ENCODE results near the gene DUOX1.
A peak's percentile ranks its signal among the peaks of the same experiment; 100 is the strongest.
"Not testable (repeated sequence)": the region's sequence is repeated elsewhere in the genome, so short reads cannot be mapped to it uniquely, and the experiment has no call there.

Gene DUOX1

DNA sequence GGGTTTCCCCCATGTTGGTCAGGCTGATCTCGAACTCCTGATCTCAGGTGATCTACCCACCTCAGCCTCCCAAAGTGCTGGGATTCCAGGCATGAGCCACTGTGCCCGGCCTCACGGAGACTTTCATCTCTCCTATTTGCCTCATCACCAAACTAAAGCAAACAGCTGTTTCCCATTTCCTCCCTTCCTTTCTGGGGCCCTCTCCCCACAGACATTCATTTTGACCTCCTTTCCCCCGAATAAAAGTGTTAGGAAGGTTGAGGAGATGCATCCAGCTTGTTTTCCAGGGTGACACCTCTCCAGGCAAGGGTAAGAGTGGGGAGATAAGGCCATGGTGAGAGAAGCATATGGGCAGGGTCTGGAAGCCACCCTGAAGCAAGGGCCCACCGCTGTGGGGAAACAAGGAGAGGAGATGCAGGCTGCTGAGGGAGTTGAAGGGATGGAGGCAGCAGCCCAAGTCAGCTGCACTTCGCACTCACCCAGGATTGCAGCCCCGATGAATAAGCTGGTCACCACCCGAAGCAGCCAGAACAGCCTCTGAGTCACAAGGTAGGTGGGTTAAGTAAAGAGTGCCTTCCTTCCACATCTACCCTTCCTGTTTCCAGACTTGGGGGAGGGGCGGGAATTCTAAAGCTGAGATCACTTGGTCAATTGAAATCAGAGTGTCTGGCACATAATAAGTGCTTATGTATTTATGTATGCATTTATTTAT is 7.9 kb upstream of the DUOX1 start:
- no peak for DNase-seq

DNA sequence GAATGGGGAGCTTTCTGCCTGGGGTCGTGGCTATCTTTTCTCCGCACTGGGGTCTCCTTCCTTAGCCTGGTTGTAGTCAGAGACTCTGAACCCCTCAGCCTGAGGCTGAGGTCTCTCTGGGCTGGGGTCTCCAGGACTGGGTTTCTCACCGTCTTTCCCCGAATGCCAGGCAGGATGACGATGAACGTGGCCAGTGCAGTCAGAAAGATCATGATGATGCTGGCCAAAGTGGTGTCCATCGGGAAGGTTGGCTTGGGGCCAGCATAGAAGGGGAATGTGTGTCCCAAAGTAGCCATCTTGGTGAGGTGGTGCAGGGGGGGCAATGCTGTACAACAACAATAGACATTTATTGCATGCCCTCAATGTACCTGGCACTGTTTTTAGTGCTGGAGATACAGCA is 7.1 kb upstream of the DUOX1 start:
- DNase-seq, result no peak

DNA sequence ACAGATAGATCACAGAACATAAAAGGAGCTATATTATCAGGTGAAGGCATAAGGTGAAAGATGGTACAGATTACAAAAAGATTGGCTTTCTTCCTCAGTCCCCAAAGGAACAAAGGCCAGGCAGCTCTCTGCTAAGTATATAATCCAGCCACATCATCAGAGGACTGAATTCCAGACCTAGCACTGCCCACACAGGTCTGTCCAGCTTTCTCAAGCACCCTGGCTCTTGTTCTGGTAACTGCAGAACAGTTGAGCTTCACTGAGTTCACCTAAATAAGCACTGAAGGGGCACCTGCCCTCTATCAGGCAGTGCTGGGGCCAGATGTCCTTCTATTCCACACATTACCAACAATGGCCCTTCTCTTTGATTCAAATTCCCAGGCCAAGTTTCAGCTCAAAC is 6.4 kb upstream of the DUOX1 start:
- no peak for DNase-seq

DNA sequence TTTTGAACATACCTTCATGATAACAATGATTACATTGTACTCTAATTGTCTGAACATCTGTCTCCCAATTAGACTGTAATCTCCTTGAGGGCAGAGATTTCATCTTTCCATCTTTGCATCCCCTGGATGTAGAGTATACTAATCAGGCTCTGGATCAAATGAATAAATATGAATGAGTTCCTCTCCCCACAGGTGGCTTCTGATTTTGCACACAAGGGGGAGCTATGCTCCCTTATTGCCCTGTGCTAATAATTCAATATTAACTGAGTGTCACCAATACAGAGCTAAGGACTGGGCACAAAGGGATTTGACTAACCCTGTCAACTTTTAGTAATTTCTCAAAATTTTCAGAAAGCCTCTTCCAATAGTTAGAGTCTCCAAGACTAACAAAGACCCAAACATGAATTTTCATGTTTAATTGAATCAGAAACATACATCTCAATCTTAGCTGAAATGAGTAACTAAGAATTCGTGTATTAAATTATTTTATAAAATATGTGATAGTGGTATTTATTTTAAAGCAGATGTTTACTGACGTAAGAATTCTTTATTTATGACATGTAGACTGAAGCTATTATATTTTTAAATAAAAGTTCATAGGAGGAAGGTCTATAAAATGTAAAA is 3.1 kb upstream of the DUOX1 start:
- peak; percentile 46 for DNase-seq

DNA sequence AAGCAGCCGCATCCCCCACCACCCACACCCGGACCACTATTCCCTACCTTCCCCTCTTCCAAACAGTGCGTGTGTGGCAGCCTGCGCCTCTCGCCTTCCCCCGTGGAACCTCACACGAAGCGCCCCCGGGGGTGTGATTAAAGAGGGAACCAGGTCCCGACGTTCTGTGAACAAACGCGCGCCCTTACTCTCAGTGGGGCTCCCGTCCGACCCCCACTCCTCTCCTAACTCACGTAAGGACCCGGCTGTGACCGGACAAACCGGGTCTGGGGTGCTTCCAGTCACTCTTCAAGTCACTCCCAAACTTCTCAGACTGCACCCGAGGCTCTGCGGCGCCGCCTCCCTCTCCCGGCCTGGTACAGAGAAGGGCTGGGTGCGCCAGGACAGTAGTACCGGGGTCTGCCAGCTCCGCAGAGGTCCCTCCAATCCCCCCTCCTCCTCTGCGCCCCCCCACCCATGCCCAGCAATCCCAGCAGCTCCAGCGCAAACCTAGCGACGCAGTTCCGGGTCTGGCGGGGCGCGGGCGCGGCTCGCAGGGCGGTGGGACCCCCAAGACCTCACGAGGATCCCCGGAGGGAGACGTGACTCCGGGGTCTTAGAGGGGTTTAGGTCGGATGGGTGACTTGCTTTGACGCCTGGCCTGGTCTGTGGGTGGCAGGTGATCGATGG is 689 bp upstream of the DUOX1 start:
- DNase-seq, result no peak

DNA sequence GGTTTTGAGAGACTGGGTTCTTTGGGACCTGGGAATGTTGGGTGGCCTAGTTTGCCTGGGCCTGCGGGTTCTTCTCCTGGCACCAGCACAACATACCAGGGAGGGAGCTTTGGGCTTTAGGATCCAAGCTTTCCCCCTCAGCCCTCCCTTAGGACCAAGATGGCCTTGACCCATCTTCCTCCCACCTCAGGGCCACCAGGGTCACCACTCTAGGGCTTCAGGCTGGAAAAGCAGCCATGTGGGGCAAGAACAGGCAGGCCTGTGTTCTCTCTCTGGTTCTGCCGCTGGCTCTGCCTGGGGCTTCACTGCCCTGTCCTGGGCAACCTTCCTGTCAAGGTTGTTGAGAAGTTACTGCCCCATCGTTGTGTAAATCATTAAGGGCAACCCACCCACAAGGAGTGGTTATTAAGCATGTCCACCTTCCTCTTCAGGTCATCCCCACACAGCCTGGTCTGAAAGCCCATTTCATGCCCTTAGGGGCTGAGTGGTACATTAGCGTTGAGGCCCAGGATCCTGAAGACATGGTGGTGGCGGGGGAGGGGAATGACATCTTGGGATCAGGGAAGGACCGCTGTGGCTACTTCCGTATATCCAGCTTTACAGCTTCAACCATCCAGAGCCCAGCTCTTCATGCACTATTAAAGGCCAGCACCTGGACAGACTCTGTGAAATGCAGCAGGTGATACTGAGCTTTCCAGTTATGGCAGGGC is 652 bp downstream of the DUOX1 start:
- DNase-seq, result no peak

DNA sequence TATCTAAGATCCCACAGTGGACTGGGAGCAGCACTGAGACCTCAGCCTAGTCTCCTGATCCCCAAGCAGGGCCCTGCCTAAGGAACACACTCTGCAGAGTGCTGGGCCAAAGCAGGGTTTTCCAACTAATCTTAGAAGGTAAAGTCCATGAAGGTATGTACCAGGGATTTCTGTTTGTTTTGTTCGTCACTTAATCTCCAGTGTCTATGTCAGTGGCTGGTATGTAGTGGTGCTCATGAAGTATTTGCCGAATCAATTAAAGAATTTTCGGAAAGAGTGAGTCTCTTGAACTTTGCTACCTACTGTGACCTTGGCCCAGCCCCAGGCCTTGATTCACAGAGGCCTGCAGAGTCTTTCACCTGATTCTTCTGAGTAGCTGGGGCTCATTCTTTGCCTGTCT is 1.7 kb downstream of the DUOX1 start:
- no peak for DNase-seq

DNA sequence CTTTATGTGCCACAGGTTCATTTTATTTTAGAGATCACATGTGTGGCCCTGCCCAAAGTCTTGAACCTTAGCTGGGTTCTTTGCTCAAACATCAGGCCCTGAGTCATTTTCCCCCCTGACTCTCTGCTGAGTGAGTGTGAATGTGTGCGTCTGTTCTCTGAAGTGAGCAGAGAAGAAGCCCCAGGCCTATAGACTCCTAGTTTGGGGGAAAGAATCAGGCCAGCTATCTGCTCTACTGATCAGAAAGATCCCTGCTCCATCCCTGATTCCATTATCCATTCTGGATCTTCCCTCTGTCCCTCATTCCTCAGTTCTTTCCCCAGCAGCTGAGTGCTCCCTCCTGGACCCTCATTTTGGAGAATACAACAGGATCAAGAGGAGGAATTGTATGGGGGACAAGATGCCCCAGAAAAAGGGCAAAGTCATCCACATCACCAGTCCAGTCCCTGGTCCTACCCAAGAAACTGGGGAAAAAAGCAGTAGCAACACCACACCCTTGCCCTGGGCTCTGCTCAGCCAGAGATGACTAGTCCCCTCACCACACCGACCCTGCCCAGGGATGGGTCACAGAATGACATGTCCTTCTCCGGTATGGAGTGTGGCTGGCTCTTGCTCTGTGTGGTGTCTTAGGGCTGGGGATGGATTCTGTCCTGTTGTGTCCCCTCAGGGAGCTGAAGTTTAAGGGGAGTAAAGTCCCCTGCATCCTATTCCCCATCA is 3.2 kb downstream of the DUOX1 start:
- DNase-seq, result no peak

DNA sequence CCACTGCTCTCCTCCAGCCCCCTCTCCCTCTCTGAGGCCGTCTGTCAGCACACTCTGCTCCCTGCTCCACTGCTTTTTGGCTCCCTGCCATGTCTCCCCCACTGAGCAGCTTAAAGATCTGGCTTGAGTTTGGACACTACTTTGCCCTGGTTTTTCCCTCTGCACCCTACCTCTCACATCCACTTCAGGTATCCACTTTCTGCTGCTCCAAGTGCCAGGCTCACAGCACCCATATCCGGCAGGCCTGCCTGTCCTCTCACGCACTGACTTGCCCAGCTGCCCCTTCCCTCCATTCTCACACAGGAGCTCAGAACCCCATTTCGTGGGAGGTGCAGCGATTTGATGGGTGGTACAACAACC is 3.7 kb downstream of the DUOX1 start:
- DNase-seq, result no peak

DNA sequence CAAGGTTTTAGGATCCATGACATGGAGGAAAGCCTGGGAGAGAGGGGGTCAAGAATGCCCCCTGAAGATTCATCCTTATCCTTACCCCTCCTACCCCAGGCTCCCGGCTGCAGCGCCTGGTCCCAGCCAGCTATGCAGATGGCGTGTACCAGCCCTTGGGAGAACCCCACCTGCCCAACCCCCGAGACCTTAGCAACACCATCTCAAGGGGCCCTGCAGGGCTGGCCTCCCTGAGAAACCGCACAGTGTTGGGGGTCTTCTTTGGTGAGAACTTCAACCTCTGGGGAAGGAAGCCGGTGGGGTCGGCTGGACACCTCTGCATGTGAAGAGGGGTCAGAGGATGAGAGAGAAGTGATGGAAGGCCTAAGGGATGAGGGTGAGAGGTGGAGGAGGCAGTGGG is 4.3 kb downstream of the DUOX1 start:
- no peak for DNase-seq

DNA sequence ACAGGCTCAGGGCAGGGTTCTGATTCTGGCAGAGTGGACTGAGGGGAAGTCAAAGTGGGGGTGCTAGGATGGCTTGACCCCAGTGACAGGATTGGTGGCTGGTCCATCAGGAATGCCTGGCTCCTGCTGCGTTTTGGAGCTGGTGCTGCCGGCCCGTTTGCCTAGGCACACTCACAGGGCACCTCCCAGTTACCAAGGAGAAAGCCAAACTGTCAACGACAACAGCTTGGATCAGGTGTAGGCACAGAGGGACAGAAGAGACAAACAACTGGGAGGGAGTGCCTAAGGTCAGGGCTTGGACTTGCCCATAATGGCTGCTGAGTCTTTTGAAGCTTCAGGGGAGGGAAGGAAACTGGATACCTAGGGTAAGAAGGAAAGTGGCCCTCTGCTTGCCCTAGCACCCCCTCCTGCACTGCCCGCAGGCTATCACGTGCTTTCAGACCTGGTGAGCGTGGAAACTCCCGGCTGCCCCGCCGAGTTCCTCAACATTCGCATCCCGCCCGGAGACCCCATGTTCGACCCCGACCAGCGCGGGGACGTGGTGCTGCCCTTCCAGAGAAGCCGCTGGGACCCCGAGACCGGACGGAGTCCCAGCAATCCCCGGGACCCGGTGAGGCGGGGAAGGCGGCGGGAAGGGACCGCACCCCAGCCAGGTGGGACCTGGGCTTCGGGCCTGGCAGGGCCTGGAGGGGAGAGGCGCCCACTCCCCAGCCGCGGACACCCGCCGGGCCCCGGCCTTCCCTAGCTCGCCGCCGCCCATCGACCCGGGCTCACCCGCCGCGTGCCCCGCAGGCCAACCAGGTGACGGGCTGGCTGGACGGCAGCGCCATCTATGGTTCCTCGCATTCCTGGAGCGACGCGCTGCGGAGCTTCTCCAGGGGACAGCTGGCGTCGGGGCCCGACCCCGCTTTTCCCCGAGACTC is 5.1 kb downstream of the DUOX1 start:
- DNase-seq, result peak; percentile 41

DNA sequence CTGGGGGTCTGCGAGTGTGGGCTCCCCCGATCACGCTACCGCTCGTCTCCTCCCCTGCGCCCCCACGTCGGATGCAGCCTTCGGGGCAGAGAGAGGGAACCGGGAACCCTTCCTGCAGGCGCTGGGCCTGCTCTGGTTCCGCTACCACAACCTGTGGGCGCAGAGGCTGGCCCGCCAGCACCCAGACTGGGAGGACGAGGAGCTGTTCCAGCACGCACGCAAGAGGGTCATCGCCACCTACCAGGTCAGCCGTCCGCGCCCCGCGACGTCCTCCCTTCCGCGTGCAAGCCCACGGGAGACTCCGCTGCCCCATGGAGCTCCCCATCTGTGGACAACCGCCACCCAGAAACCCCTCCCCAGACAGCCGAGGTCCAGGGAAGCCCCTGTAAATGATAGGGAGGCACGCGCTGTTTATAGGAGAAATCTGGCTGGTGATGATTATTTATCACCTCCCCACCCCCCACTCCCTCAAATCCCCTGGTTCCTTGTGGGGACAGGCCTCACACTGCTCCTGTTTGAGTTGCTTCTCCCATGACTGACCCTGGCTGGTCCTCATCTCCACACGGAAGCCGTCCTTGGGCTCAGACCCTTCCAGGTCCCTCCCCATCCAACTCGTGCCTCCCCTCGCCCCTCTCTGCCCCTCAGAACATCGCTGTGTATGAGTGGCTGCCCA is 6.0 kb downstream of the DUOX1 start:
- not testable (repeated sequence) for DNase-seq

DNA sequence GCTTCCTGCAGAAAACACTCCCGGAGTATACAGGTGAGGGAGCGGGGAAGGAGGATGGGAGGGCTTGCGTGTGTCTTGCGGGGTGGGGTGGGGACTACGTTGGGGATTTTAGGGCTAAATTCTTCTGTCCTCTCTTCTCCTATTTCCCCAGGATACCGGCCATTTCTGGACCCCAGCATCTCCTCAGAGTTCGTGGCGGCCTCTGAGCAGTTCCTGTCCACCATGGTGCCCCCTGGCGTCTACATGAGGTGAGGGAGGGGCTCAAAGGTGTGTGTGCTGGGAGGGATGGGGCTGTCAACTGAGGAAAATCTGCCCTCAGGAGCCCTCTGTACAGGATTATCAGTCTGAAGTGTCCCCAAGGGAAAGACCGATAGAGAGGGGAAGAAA is 6.6 kb downstream of the DUOX1 start:
- peak; percentile 30 for DNase-seq

DNA sequence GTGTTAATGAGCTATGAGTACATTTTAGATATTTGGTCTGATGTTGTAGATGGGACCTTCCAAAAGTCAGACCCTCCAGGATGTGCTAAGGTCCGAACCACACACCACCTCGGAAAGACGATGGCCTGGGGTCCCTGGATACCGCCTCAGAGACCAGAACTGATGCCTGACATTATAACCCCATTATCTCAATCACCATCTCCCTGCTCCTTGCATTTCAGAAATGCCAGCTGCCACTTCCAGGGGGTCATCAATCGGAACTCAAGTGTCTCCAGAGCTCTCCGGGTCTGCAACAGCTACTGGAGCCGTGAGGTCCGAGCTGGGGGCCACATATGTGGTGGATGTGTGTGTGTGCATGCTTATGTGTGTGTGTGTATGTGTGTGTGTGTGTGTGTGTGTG is 7.9 kb downstream of the DUOX1 start:
- no peak for DNase-seq

DNA sequence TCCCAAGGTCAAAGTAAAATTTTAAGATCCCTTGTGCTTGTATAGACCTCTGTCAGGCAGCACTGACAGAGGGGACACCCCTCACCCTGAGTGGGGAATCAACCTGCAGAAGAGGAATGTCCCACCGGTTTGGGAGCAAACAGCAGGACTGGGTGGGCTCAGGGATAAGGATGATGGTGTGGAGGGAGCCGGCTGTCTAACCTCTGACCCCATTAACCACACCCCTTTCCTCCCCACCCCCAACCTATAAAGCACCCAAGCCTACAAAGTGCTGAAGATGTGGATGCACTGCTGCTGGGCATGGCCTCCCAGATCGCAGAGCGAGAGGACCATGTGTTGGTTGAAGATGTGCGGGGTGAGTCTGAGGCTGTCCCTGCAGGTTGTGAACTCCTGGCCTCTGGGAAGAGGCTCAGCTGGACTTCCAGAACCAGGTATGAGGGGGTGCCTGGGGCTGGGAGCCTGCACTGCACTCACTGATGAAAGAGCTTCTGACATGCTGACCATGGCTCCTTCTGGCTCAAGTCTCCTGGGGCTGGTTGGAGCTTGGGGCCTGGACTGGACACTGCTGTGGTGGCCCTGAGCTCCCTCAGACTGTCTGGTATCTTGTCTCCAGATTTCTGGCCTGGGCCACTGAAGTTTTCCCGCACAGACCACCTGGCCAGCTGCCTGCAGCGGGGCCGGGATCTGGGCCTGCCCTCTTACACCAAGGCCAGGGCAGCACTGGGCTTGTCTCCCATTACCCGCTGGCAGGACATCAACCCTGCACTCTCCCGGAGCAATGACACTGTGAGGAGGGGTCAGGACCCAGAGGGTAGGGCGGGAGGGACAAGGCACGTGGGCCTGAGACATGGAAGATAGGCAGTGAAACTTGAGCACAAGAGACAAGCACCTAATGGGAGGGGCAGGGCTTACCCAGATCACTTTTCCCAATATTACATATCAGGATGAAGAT is 9.3 kb downstream of the DUOX1 start:
- no peak for DNase-seq

DNA sequence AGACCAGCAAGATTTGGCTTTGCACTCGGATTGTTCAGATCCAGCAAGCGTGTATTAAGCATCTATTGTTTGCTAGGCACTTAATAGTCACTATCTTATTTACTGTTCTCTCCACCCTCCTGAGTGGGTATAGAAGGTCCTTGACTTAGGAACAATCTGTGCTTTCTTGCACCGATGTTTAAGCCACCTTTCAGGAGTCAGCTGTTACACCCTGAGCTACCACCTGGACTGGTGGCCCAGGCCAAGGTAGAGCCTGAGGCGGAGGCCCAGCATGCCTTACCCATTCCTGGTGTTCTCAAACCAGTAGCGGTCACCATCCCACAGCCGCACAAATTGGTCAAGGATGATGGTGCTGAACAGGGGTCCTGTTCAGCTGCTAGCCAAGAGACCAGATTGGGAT is 10.0 kb downstream of the DUOX1 start:
- no peak for DNase-seq

DNA sequence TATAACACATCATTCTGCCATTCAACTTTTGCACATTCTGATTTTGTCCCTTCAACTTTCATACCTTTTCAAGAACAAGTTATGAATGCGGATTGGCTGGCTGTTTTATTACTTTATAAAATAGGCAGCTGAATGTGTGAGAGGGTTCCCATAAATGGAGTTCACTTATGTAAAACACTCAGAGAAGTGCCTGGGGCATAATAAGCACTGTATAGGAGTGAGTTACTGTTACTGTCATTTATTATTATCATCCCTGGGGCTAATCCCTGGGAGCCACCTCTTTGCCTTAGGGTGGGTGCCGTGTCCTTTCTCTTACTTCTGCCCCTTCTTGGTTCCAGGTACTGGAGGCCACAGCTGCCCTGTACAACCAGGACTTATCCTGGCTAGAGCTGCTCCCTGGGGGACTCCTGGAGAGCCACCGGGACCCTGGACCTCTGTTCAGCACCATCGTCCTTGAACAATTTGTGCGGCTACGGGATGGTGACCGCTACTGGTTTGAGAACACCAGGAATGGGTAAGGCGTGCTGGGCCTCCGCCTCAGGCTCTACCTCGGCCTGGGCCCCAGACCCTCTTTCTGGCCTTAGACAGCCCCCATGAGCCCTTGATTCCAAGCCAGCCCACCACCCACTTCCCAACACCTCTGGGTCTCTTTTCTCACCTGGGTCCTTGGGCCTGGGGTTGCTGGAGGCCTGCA is 10.9 kb downstream of the DUOX1 start:
- no peak for DNase-seq

DNA sequence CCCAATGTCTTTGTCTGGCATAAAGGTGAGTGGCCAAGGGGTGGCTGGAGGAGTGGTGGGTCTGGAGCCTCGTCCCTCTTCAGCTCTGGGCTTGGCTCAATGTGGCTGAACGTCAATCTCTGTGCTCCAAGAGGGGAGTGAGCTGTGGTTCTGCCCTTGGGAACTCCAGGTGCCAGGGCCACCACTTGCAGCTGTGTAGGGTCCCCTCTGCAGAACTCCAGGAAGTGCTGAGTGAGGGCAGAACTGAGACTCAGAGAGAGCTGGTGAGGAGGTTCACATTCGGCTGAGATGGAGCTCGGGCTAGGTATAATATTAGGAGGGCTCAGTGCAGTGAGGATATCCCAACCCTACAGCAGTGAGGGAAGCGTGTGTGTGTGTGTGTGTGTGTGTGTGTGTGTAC is 11.6 kb downstream of the DUOX1 start:
- DNase-seq, result no peak

DNA sequence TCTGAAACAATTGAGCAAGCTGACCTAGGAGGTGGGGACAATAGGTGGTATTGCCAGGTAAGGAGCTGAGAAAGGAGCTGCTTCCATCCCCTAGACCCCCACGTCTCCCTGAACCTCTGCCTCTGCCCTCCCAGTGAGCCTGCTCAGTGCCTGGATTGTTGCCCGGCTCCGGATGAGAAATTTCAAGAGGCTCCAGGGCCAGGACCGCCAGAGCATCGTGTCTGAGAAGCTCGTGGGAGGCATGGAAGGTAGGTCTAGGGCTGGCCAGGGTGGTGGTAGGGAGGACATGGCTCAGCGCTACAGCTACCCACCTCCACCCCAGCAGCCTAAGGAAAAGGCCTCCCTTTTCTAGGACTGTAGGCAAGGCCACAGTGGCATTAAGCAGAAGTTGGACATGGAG is 13.3 kb downstream of the DUOX1 start:
- no peak for DNase-seq

DNA sequence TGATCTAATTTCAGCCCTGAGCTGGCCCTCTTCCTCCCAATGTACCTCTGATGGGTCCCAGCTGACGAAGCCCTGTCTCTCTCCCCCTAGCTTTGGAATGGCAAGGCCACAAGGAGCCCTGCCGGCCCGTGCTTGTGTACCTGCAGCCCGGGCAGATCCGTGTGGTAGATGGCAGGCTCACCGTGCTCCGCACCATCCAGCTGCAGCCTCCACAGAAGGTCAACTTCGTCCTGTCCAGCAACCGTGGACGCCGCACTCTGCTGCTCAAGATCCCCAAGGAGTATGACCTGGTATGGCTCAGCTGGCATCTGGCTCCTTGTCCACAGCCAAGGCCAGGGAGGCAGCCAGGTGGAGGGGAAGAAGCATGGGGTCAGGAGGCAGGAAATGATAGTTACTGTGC is 14.2 kb downstream of the DUOX1 start:
- DNase-seq, result no peak
